ENCODE results near the gene YAF2. TPM values are rescaled to one million over a fixed set of nuclear protein-coding genes. Genes with fewer than 3 reads are reported as not detected.

Gene YAF2
- total RNA-seq, 1 donor from 2014 or later = 29.6 TPM

DNA sequence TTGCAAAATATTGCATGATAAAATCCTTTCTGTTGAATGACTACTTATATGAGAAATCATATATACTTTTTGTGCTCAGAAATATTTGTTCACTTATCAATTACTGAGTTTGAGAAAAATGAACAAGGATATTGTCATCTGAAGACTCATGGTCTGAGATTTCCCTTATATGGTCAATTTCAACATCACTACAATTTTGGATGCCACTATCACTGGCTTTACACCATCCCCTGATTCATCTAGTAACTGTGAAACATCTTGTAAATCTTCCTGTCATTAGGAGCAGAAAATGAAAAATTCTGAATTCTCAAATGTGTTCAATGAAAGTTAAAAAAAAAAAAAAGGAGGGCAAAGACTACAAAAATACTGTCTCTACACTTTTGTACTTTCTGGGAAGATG is 71.5 kb downstream of the YAF2 start:
- DNase-seq (ENCODE audit: extremely low spot score, unreplicated experiment) = no peak
- Mint-ChIP-seq H3K27me3 (ENCODE audit: unreplicated experiment) (no peaks in the 10 kb centered on the region), H3K9me3 (ENCODE audit: unreplicated experiment) (no peaks in the 10 kb centered on the region), H3K4me3 (ENCODE audit: unreplicated experiment) (no peak overlapping the region), H3K4me1 (ENCODE audit: unreplicated experiment) (peaks cover 4% of the 10 kb centered on the region), H3K27ac (ENCODE audit: unreplicated experiment) (no peak overlapping the region), H3K36me3 (ENCODE audit: unreplicated experiment) (peaks cover 6% of the 10 kb centered on the region)
- TF ChIP-seq CTCF (IDR thresholded peaks at IDR 0.05) = no peak

GRCh38 chr12:42163913-42164312 is 74.1 kb downstream of the YAF2 start:
- Mint-ChIP-seq H3K4me3 (ENCODE audit: unreplicated experiment) (no peak overlapping the region), H3K9me3 (ENCODE audit: unreplicated experiment) (no peaks in the 10 kb centered on the region), H3K36me3 (ENCODE audit: unreplicated experiment) (peaks cover 7% of the 10 kb centered on the region), H3K27ac (ENCODE audit: unreplicated experiment) (no peak overlapping the region), H3K4me1 (ENCODE audit: unreplicated experiment) (peaks cover 4% of the 10 kb centered on the region), H3K27me3 (ENCODE audit: unreplicated experiment) (no peaks in the 10 kb centered on the region)
- TF ChIP-seq CTCF (IDR thresholded peaks at IDR 0.05) = no peak
- no peak for DNase-seq (ENCODE audit: extremely low spot score, unreplicated experiment)

- DNase-seq (ENCODE audit: extremely low spot score, unreplicated experiment) = no peak
- peaks cover 6% of the 10 kb centered on the region for H3K36me3 Mint-ChIP-seq (ENCODE audit: unreplicated experiment)
- H3K4me3 Mint-ChIP-seq (ENCODE audit: unreplicated experiment) = no peak overlapping the region
- H3K27me3 Mint-ChIP-seq (ENCODE audit: unreplicated experiment) = no peaks in the 10 kb centered on the region
- TF ChIP-seq CTCF (IDR thresholded peaks at IDR 0.05) = no peak
- H3K27ac Mint-ChIP-seq (ENCODE audit: unreplicated experiment) = no peak overlapping the region
- H3K4me1 Mint-ChIP-seq (ENCODE audit: unreplicated experiment) = peaks cover 4% of the 10 kb centered on the region
- H3K9me3 Mint-ChIP-seq (ENCODE audit: unreplicated experiment) = no peaks in the 10 kb centered on the region
Measured at GRCh38 chr12:42162965-42163364, 75.1 kb downstream of the YAF2 start.

DNA sequence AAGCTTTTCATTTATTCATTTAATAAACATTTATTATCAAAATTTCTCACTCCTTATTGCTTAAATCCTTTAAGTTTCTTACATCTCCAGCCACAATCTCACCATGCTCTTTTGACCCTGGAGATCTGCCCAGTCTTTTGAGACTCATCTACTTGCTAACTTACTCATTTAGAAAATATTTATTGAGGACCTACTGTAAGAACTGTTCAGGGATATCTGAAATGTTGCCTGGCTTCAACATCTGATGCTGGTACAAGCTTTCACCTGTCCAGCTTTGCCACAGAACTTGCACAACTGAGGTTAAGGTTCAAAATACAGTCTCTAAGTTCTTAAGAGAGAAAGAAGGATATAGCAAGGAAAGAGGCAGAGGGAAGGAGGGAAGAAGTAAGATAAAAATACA is 75.9 kb downstream of the YAF2 start:
- Mint-ChIP-seq H3K4me1 (ENCODE audit: unreplicated experiment) (peaks cover 4% of the 10 kb centered on the region), H3K27ac (ENCODE audit: unreplicated experiment) (no peak overlapping the region), H3K4me3 (ENCODE audit: unreplicated experiment) (no peak overlapping the region), H3K36me3 (ENCODE audit: unreplicated experiment) (peaks cover 6% of the 10 kb centered on the region), H3K27me3 (ENCODE audit: unreplicated experiment) (no peaks in the 10 kb centered on the region), H3K9me3 (ENCODE audit: unreplicated experiment) (no peaks in the 10 kb centered on the region)
- no peak for DNase-seq (ENCODE audit: extremely low spot score, unreplicated experiment)
- no peak for TF ChIP-seq CTCF (IDR thresholded peaks at IDR 0.05)

GRCh38 chr12:42161529-42161928 is 76.5 kb downstream of the YAF2 start:
- peaks cover 3% of the 10 kb centered on the region for H3K4me1 Mint-ChIP-seq (ENCODE audit: unreplicated experiment)
- H3K4me3 Mint-ChIP-seq (ENCODE audit: unreplicated experiment) = no peak overlapping the region
- H3K9me3 Mint-ChIP-seq (ENCODE audit: unreplicated experiment) = no peaks in the 10 kb centered on the region
- no peak overlapping the region for H3K27ac Mint-ChIP-seq (ENCODE audit: unreplicated experiment)
- no peaks in the 10 kb centered on the region for H3K27me3 Mint-ChIP-seq (ENCODE audit: unreplicated experiment)
- TF ChIP-seq CTCF (IDR thresholded peaks at IDR 0.05) = no peak
- peaks cover 6% of the 10 kb centered on the region for H3K36me3 Mint-ChIP-seq (ENCODE audit: unreplicated experiment)
- DNase-seq (ENCODE audit: extremely low spot score, unreplicated experiment) = no peak

All from osteocyte (in vitro differentiated cells).